GM21528 (cell line): ENCODE data around the gene ERC1.
"Not testable (repeated sequence)": the region's sequence is repeated elsewhere in the genome, so short reads cannot be mapped to it uniquely, and the experiment has no call there.

Source experiments
- ATAC-seq: cut with Tn5 transposase; IDR thresholded peaks from one replicate; pipeline ENCODE4 v1.9.1; 2021; ENCODE audit warnings: mild to moderate bottlenecking, moderate library complexity; ENCODE audit not compliant: unreplicated experiment, low FRiP score

ERC1 gene

DNA sequence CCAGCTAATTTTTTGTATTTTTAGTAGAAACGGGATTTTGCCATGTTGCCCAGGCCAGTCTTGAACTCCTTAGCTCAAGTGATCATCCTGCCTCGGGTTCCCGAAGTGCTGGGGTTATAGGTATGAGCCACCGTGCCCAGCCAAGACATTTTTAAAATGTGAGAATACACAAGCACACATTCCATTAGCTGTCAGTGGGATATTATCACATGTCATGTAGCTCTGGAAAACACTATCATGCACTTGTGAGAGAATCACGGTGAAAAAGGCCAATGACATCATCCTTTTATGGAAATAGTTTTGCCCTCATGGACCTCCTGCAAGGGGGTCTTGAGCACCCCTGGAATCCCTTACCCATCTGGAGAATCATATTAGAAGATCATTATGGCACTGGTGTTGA, 28.3 kb downstream of the ERC1 start:
- no peak for ATAC-seq

GRCh38 chr12:1020389-1020788, 29.4 kb downstream of the ERC1 start:
- ATAC-seq = no peak

- no peak for ATAC-seq
Observed at GRCh38 chr12:1022032-1022970, 31.3 kb downstream of the ERC1 start.

- no peak for ATAC-seq
Observed at GRCh38 chr12:1030779-1031178, 39.8 kb downstream of the ERC1 start.

- no peak for ATAC-seq
Observed at GRCh38 chr12:1034243-1034642, 43.2 kb downstream of the ERC1 start.

- no peak for ATAC-seq
Observed at GRCh38 chr12:1034751-1035457, 43.9 kb downstream of the ERC1 start.

- ATAC-seq = no peak
Observed at GRCh38 chr12:1041478-1041877, 50.5 kb downstream of the ERC1 start.

DNA sequence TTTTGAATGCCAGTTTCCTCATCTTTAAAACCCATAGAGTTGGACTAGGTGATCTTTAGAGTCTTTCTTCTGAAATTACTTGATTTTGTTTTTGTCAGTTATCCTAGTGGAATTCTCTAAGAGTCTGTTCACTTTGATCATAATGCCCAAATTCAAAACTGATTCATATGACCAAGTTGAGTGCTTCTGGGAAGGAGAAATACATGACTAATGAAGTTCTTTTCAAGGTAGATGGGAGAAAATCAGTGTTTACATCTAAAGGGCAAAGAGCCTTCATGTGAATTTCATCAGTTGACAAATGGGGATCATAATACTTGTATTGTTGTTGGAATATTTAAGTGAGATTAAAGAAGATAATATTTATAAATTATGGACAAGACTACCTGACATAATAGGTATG, 53.2 kb downstream of the ERC1 start:
- ATAC-seq = no peak

DNA sequence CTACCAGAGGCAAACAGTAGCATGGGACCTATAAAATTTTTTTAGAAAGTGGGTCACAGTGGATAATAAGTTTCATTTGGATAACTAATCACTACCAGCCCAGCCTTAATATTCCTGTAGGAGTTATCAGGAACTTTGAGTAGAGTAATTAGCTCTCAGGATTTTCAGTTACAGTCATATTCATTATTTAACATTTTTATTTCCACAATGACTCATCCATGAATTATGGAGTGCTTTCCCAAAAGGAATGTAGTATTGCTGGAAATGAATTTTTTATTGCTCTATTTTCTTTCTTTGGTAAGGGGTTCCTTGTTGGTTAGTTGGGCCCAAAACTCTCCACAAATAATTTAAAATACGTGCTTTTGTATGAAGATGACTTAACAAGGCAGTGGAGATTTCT, 53.7 kb downstream of the ERC1 start:
- no peak for ATAC-seq

- no peak for ATAC-seq
Observed at GRCh38 chr12:1046727-1047126, 55.7 kb downstream of the ERC1 start.

GRCh38 chr12:1047898-1048660, 57.1 kb downstream of the ERC1 start:
- no peak for ATAC-seq

- no peak for ATAC-seq
Observed at GRCh38 chr12:1050059-1050707, 59.2 kb downstream of the ERC1 start.

GRCh38 chr12:1051672-1052071, 60.6 kb downstream of the ERC1 start:
- not testable (repeated sequence) for ATAC-seq

DNA sequence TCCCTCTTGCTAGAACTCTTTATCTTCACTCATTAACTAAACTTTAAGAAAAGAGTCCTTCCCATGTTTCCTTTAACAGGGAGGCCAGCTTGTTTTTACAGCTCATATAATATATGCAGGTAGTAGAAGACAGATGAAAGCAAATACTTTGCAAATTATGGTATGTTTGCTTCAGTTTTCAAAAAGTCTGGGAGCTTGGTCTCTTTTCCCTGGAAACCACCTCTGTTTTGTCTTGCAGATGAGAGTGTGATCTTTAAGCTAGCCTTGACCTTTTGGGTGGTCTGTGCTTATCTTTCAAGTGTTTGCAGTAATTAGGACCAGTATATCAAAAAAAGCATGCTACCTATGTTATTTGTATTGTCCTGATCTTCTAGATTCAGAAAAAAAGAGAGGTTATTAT, 62.7 kb downstream of the ERC1 start:
- ATAC-seq = no peak

- no peak for ATAC-seq
Observed at GRCh38 chr12:1054117-1054870, 63.3 kb downstream of the ERC1 start.

DNA sequence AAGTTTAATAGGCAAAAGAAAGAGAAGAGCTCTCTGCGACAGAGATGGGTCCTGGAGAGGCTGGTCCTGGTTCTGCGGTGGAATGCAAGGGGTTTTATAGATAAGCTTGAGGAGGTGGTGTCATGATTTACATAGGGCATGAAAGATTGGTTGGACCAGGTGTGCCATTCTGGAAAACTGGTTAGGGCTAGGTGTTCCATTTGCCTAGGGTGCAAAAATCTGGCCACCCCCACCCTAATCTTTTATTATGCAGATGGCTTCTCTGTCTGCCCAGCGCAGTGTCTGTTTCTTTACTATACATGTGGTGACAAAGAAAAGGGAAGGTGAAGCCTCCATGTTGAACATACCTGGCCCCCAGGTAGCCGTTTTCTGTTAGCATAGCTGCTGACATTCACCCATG, 65.4 kb downstream of the ERC1 start:
- no peak for ATAC-seq

- ATAC-seq = no peak
Observed at GRCh38 chr12:1058423-1058822, 67.4 kb downstream of the ERC1 start.

DNA sequence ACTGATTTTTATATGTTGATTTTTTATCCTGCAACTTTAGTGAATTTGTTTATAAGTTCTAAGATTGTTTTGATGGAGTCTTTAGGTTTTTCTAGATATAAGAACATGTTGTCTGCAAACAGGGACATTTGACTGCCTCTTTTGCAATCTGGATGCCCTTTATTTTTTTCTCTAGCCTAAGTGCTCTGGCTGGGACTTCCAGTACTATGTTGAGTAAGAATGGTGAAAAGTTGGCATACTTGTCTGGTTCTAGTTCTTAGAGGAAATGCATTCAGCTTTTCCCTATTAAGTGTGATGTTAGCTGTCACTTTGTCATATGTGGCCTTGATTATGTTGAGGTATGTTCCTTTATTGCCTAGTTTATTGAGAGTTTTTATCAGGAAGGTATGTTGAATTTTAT, 68.1 kb downstream of the ERC1 start:
- ATAC-seq = no peak

- no peak for ATAC-seq
Observed at GRCh38 chr12:1063852-1064251, 72.8 kb downstream of the ERC1 start.

DNA sequence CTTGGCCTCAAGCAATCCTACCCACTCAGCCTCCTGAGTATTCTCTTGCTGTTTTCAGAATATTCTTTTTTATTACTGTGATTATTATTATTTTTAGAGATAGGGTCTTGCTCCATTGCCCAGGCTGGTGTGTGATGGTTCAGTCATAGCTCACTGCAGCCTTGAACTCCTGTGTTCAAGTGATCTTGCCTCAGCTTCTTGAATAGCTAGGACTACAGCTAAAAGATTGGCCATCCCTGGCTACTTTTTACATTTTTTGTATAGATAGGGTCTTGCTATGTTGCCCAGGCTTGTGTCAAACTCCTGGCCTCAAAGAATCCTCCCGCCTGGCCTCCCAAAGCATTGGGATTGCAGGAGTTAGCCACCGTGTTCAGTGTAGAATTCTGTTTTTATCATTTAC, 73.3 kb downstream of the ERC1 start:
- ATAC-seq = no peak
